SK-N-SH (cell line): ENCODE measurements around the gene DVL2. TPM values are rescaled to one million over a fixed set of nuclear protein-coding genes. Genes with fewer than 3 reads are reported as not detected.
A peak's percentile ranks its signal among the peaks of the same experiment; 100 is the strongest.

Experiments used
- CTCF ChIA-PET: fragments of 300-600, 350-600 bp; formaldehyde crosslinking; extraction: SDS; loops from one replicate; lab custom pipeline; 2021; lab: Yijun Ruan, JAX
- POLR2A ChIA-PET: fragments of 350-600 bp; sonication (Branson Sonifier 250); formaldehyde crosslinking; extraction: SDS; loops from one replicate; lab custom pipeline; 2020; ENCODE audit warnings: antibody characterized with exemption, inconsistent platforms; lab: Yijun Ruan, JAX
- DNase-seq: peaks from one replicate; pipeline ENCODE4 v3.0.0; 2012
- H2AFZ ChIP-seq: fragments of 200-600 bp; sonication (generic); 2 replicates; pipeline ENCODE4 v1.8.1; 2016; ENCODE audit warnings: antibody characterized with exemption, mild to moderate bottlenecking, low read depth
- H3F3A ChIP-seq: fragments of 200-600 bp; sonication (generic); replicated peaks from 2 replicates; pipeline ENCODE3; 2016; ENCODE audit warnings: antibody characterized with exemption, mild to moderate bottlenecking; ENCODE audit not compliant: insufficient read depth
- H3K27ac ChIP-seq, 2 experiments: fragments of 200-500 bp in 1 of 2; fragments of 200-600 bp in 1 of 2; sonication (Bioruptor generic) in 1 of 2; sonication (generic), shearing (Covaris generic) in 1 of 2; 2 replicates each; pipeline versions ENCODE4 v1.5.1 to v1.6.1; 2014 to 2016; ENCODE audit warnings: low read depth in 2 of 2, inconsistent platforms in 1 of 2, low read length in 1 of 2, mild to moderate bottlenecking in 1 of 2, mixed read lengths in 1 of 2
- H3K27me3 ChIP-seq: fragments of 200-600 bp; sonication (generic), shearing (Covaris generic); 2 replicates; pipeline ENCODE4 v1.6.1; 2016; ENCODE audit warnings: mixed run types; ENCODE audit not compliant: insufficient read depth
- H3K36me3 ChIP-seq, 2 experiments: fragments of 200-500 bp in 1 of 2; fragments of 200-600 bp in 1 of 2; sonication (Bioruptor generic) in 1 of 2; sonication (generic) in 1 of 2; replicated peaks in 1 of 2; 2 replicates each; pipeline versions ENCODE3 to v1.5.1; 2014 to 2016; ENCODE audit warnings: low read length in 1 of 2, mild to moderate bottlenecking in 1 of 2; ENCODE audit not compliant: insufficient read depth in 2 of 2, control insufficient read depth in 1 of 2
- H3K4me1 ChIP-seq, 2 experiments: fragments of 200-500 bp in 1 of 2; fragments of 200-600 bp in 1 of 2; sonication (Bioruptor generic) in 1 of 2; sonication (generic), shearing (Covaris generic) in 1 of 2; 2 replicates each; pipeline versions ENCODE4 v1.5.1 to v1.6.1; 2014 to 2016; ENCODE audit warnings: low read depth in 1 of 2, low read length in 1 of 2, mixed run types in 1 of 2; ENCODE audit not compliant: insufficient read depth in 2 of 2, control insufficient read depth in 1 of 2
- H3K4me2 ChIP-seq: fragments of 200-600 bp; sonication (generic), shearing (Covaris generic); 2 replicates; pipeline ENCODE4 v1.6.1; 2017; ENCODE audit warnings: mixed run types
- H3K4me3 ChIP-seq, 2 experiments: fragments of 200-500 bp in 1 of 2; fragments of 200-600 bp in 1 of 2; sonication (Bioruptor generic) in 1 of 2; sonication (generic), shearing (Covaris generic) in 1 of 2; 2 replicates each; pipeline versions ENCODE4 v1.5.1 to v1.8.1; 2014 to 2016; ENCODE audit warnings: low read depth in 2 of 2, inconsistent platforms in 1 of 2, low read length in 1 of 2, mild to moderate bottlenecking in 1 of 2, mixed read lengths in 1 of 2, moderate library complexity in 1 of 2
- H3K79me2 ChIP-seq: fragments of 200-600 bp; sonication (generic); 2 replicates; pipeline ENCODE4 v1.8.1; 2017; ENCODE audit warnings: mild to moderate bottlenecking; ENCODE audit not compliant: insufficient read depth
- H3K9ac ChIP-seq: fragments of 200-600 bp; sonication (generic); 2 replicates; pipeline ENCODE4 v1.6.1; 2017; ENCODE audit warnings: mixed run types
- H3K9me2 ChIP-seq: fragments of 200-600 bp; sonication (generic); 2 replicates; pipeline ENCODE4 v1.6.1; 2017; ENCODE audit warnings: mixed run types
- H3K9me3 ChIP-seq: fragments of 200-600 bp; sonication (generic); 2 replicates; pipeline ENCODE4 v1.6.1; 2017; ENCODE audit warnings: mixed run types, mild to moderate bottlenecking, moderate library complexity
- H4K20me1 ChIP-seq: fragments of 200-600 bp; sonication (generic); 2 replicates; pipeline ENCODE4 v1.6.1; 2017; ENCODE audit warnings: mild to moderate bottlenecking, mixed run types; ENCODE audit not compliant: insufficient read depth
- CHD2 ChIP-seq: fragments of 150-350 bp; IDR thresholded peaks from 2 replicates; pipeline ENCODE4 v1.6.1; 2018; ENCODE audit warnings: low read length; ENCODE audit not compliant: partially characterized antibody
- CTCF ChIP-seq: fragments of 200-600 bp; sonication (generic); IDR thresholded peaks from 2 replicates; pipeline ENCODE4 v1.6.1; 2017; ENCODE audit warnings: antibody characterized with exemption, mild to moderate bottlenecking, moderate library complexity
- ELF1 ChIP-seq: IDR thresholded peaks from 2 replicates; pipeline ENCODE4 v1.4.0; 2012
- EP300 ChIP-seq, 2 experiments: IDR thresholded peaks; 2 replicates each; pipeline versions ENCODE4 v1.4.0 to v1.6.1; 2012; ENCODE audit warnings: borderline replicate concordance in 1 of 2, low read depth in 1 of 2, low read length in 1 of 2
- FOSL2 ChIP-seq: IDR thresholded peaks from 2 replicates; pipeline ENCODE4 v1.4.0; 2012; ENCODE audit warnings: low read depth, mild to moderate bottlenecking, moderate library complexity, borderline replicate concordance
- FOXJ3 ChIP-seq: sonication (generic); formaldehyde crosslinking; IDR thresholded peaks from 2 replicates; pipeline ENCODE4 v1.5.1; 2020; ENCODE audit warnings: mild to moderate bottlenecking, missing genetic modification reagents
- FOXM1 ChIP-seq: IDR thresholded peaks from 2 replicates; pipeline ENCODE4 v1.4.0; 2012; ENCODE audit warnings: low read depth, mild to moderate bottlenecking
- NFIC ChIP-seq: IDR thresholded peaks from 2 replicates; pipeline ENCODE4 v1.4.0; 2012; ENCODE audit warnings: borderline replicate concordance
- RAD21 ChIP-seq: IDR thresholded peaks from 2 replicates; pipeline ENCODE4 v1.6.1; 2012; ENCODE audit warnings: mild to moderate bottlenecking, low read length
- RCOR1 ChIP-seq: fragments of 150-350 bp; IDR thresholded peaks from 2 replicates; pipeline ENCODE4 v1.6.1; 2017; ENCODE audit warnings: antibody characterized with exemption, low read length
- REST ChIP-seq: IDR thresholded peaks from 2 replicates; pipeline ENCODE4 v1.6.1; 2012; ENCODE audit warnings: mild to moderate bottlenecking, low read depth, low read length, moderate library complexity
- RXRA ChIP-seq: IDR thresholded peaks from 2 replicates; pipeline ENCODE4 v1.4.0; 2012; ENCODE audit warnings: low read depth, mild to moderate bottlenecking, borderline replicate concordance
- SMC3 ChIP-seq: IDR thresholded peaks from 2 replicates; pipeline ENCODE4 v1.6.1; 2012; ENCODE audit warnings: low read depth, low read length, improper control_type of control experiment
- TEAD4 ChIP-seq: IDR thresholded peaks from 2 replicates; pipeline ENCODE4 v1.4.0; 2012; ENCODE audit warnings: mild to moderate bottlenecking, borderline replicate concordance; ENCODE audit not compliant: insufficient read depth
- USF1 ChIP-seq: IDR thresholded peaks from 2 replicates; pipeline ENCODE4 v1.4.0; 2012; ENCODE audit warnings: low read depth, borderline replicate concordance
- USF2 ChIP-seq: fragments of 150-350 bp; IDR thresholded peaks from 2 replicates; pipeline ENCODE4 v1.6.1; 2017; ENCODE audit warnings: antibody characterized with exemption, low read length, low read depth, borderline replicate concordance
- WGBS: methylation state at CpG from one replicate; pipeline ENCODE4 v1.1.6; 2017; ENCODE audit warnings: low lambda C conversion rate; 5-methylcytosine and 5-hydroxymethylcytosine counted together
- polyA plus RNA-seq, 3 experiments: library from polyadenylated mRNA; depleted of rRNA; stranded (reverse); fragments of >200 nt; gene quantifications; 2 replicates each; pipeline ENCODE4 v1.2.3, GENCODE V29; 2012

Gene DVL2
- polyA plus RNA-seq, 1 of the 3 experiments (the other 2 are of a cell fraction): 8.3 TPM

GRCh38 chr17:7249214-7249613 lies 14.9 kb upstream of the DVL2 start:
- Histone ChIP-seq H3K9me2 (no peaks in the 10 kb centered on the region), H3K36me3 (peaks cover 18 to 24% of the 10 kb centered on the region in 2 experiments), H3K4me1 (peaks cover 9 to 23% of the 10 kb centered on the region in 2 experiments; a peak in 3 of 4 replicates), H3F3A (peaks cover 24% of the 10 kb centered on the region), H3K9me3 (no peaks in the 10 kb centered on the region), H4K20me1 (no peaks in the 10 kb centered on the region)
- CTCF ChIA-PET: interaction anchor here (0.7 to 1.5 kb wide), 3 partner anchors 47 to 663 kb away, joined by 3 to 6 read pairs (median 3); no protein-coding TSS in a partner anchor
- DNase-seq: no peak
- TF ChIP-seq REST: no peak
- no peak for TF ChIP-seq FOSL2
- no peak for TF ChIP-seq SMC3
- no peak for TF ChIP-seq USF2
- no peak for TF ChIP-seq EP300 (IDR thresholded peaks at IDR 0.05; ENCODE audit: borderline replicate concordance in 1 of 2, low read depth in 1 of 2, low read length in 1 of 2)
- no peak for TF ChIP-seq RAD21
- TF ChIP-seq FOXJ3: no peak
- no peak for TF ChIP-seq NFIC
- no peak for TF ChIP-seq CTCF
- no peak for TF ChIP-seq RXRA
- no peak for TF ChIP-seq USF1
- TF ChIP-seq TEAD4: no peak
- no peak for TF ChIP-seq RCOR1
- no peak for TF ChIP-seq CHD2
- TF ChIP-seq FOXM1: no peak
- no peak for TF ChIP-seq ELF1
- TF ChIP-seq, all 33 proteins: peak for 0
- peak overlapping the region in 1 of 2 experiments; percentile 95; a peak in 1 of 4 replicates for H3K4me3 ChIP-seq
- H3K27me3 ChIP-seq: no peaks in the 10 kb centered on the region
- H3K79me2 ChIP-seq: peaks cover 68% of the 10 kb centered on the region
- 88% methylated on average over 6 of the region's 6 CpGs for WGBS
- POLR2A ChIA-PET: interaction anchor here (0.8 to 0.9 kb wide), 2 partner anchors 9 to 60 kb away, joined by 3 read pairs; no protein-coding TSS in a partner anchor
- H2AFZ ChIP-seq: no peak overlapping the region
- no peak overlapping the region; a peak in 1 of 4 replicates for H3K27ac ChIP-seq
- H3K9ac ChIP-seq: no peak overlapping the region
- peak overlapping the region; percentile 95; the same call in 1 of the 2 replicates for H3K4me2 ChIP-seq
